ENCODE results near the gene SPACA4. TPM values are rescaled to one million over a fixed set of nuclear protein-coding genes. Genes with fewer than 3 reads are reported as not detected.

Gene SPACA4
- polyA plus RNA-seq, 1 donor (not counting 4 experiments of a cell fraction or from before 2014, with no cell fraction given) = 0.08 TPM

DNA sequence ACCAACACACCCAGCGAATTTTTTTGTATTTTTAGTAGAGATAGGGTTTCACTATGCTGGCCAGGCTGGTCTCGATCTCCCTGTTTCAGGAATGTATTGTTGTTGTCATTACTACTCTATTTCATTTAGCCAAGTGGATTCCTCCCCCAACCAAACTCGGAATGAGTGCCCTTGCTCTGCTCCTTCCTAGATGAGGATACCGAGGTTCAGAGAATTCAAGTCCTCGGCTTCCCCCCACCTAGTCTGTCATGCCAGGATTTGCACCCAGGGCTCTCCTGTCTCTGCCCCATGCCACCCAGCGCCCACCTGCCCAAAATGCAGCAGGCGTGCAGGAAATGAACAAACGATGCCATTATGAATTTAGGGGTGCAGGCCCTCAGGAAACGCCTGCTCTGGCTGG, 3.5 kb upstream of the SPACA4 start:
- Histone ChIP-seq H4K20me1 (ENCODE audit: control insufficient read depth, extremely low read depth, insufficient read depth, low read length) (no peaks in the 10 kb centered on the region), H3K27me3 (ENCODE audit: control insufficient read depth, extremely low read depth, insufficient read depth, low read length) (no peaks in the 10 kb centered on the region), H3K4me2 (ENCODE audit: control insufficient read depth, extremely low read depth, insufficient read depth, low read depth, low read length) (no peak overlapping the region), H3K36me3 (ENCODE audit: control insufficient read depth in 2 of 2, extremely low read depth in 1 of 2, insufficient read depth in 2 of 2, low read length in 2 of 2) (no peaks in the 10 kb centered on the region), H3K9ac (ENCODE audit: control insufficient read depth, extremely low read depth, insufficient read depth, low read length) (no peak overlapping the region), H3K27ac (ENCODE audit: control insufficient read depth, insufficient read depth, low read length) (no peak overlapping the region), H2AFZ (ENCODE audit: control insufficient read depth, low read length) (no peak overlapping the region), H3K4me1 (ENCODE audit: control insufficient read depth, extremely low read depth, insufficient read depth, low read length) (no peaks in the 10 kb centered on the region), H3K79me2 (ENCODE audit: control insufficient read depth, insufficient read depth, low read length) (no peaks in the 10 kb centered on the region), H3K9me1 (ENCODE audit: control insufficient read depth, extremely low read depth, insufficient read depth, low read length) (no peaks in the 10 kb centered on the region), H3K4me3 (ENCODE audit: control insufficient read depth in 2 of 3, extremely low read depth in 1 of 3, insufficient read depth in 2 of 3, low read depth in 1 of 3, low read length in 3 of 3) (no peak overlapping the region), H3K9me3 (ENCODE audit: control insufficient read depth, low read depth, low read length) (no peaks in the 10 kb centered on the region)
- FAIRE-seq (no peak), DNase-seq (ENCODE audit: low read depth, low spot score) (no peak)
- no peak for TF ChIP-seq EZH2 (IDR thresholded peaks at IDR 0.05; ENCODE audit: low read length)
- TF ChIP-seq, protein P1, sequence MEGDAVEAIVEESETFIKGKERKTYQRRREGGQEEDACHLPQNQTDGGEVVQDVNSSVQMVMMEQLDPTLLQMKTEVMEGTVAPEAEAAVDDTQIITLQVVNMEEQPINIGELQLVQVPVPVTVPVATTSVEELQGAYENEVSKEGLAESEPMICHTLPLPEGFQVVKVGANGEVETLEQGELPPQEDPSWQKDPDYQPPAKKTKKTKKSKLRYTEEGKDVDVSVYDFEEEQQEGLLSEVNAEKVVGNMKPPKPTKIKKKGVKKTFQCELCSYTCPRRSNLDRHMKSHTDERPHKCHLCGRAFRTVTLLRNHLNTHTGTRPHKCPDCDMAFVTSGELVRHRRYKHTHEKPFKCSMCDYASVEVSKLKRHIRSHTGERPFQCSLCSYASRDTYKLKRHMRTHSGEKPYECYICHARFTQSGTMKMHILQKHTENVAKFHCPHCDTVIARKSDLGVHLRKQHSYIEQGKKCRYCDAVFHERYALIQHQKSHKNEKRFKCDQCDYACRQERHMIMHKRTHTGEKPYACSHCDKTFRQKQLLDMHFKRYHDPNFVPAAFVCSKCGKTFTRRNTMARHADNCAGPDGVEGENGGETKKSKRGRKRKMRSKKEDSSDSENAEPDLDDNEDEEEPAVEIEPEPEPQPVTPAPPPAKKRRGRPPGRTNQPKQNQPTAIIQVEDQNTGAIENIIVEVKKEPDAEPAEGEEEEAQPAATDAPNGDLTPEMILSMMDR (optimal IDR thresholded peaks at IDR 0.05 in 1 of 3, IDR thresholded peaks at IDR 0.05 in 1 of 3, conservative IDR thresholded peaks at IDR 0.05 in 1 of 3; ENCODE audit: extremely low read depth in 1 of 3, insufficient read depth in 2 of 3, low read length in 3 of 3) = no peak
- dilution Hi-C loops (cut with MboI; ENCODE audit: extremely low pct_ligation_motif_present, low sequenced_read_pairs) = no loop called here

DNA sequence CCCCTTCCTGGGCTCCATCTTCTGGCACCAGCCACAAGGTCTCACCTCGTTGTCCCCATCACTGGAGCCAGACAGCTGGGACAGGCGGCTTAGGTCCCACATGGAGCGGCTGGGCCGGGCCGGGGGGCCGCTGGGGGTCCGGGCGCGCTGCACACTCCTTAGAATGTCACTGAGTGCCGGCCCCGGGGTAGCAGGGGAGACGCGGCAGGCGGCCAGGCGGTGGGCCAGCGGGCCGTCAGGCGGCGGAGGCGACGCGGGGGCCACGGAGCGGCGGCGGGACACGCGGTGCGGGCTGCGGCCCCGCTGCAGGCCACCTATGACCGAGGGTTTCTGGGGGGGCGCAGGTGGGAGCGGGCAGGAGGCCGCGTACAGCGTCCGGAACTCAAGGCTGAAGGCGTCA, 3.1 kb upstream of the SPACA4 start:
- Histone ChIP-seq H4K20me1 (ENCODE audit: control insufficient read depth, extremely low read depth, insufficient read depth, low read length) (no peaks in the 10 kb centered on the region), H3K9me3 (ENCODE audit: control insufficient read depth, low read depth, low read length) (no peaks in the 10 kb centered on the region), H3K4me1 (ENCODE audit: control insufficient read depth, extremely low read depth, insufficient read depth, low read length) (no peaks in the 10 kb centered on the region), H3K36me3 (ENCODE audit: control insufficient read depth in 2 of 2, extremely low read depth in 1 of 2, insufficient read depth in 2 of 2, low read length in 2 of 2) (no peaks in the 10 kb centered on the region), H3K9ac (ENCODE audit: control insufficient read depth, extremely low read depth, insufficient read depth, low read length) (no peak overlapping the region), H3K27me3 (ENCODE audit: control insufficient read depth, extremely low read depth, insufficient read depth, low read length) (no peaks in the 10 kb centered on the region), H3K4me3 (ENCODE audit: control insufficient read depth in 2 of 3, extremely low read depth in 1 of 3, insufficient read depth in 2 of 3, low read depth in 1 of 3, low read length in 3 of 3) (no peak overlapping the region), H2AFZ (ENCODE audit: control insufficient read depth, low read length) (no peak overlapping the region), H3K4me2 (ENCODE audit: control insufficient read depth, extremely low read depth, insufficient read depth, low read depth, low read length) (no peak overlapping the region), H3K27ac (ENCODE audit: control insufficient read depth, insufficient read depth, low read length) (no peak overlapping the region), H3K9me1 (ENCODE audit: control insufficient read depth, extremely low read depth, insufficient read depth, low read length) (no peaks in the 10 kb centered on the region), H3K79me2 (ENCODE audit: control insufficient read depth, insufficient read depth, low read length) (no peaks in the 10 kb centered on the region)
- no peak for FAIRE-seq
- no peak for DNase-seq (ENCODE audit: low read depth, low spot score)
- TF ChIP-seq EZH2 (IDR thresholded peaks at IDR 0.05; ENCODE audit: low read length) = no peak
- TF ChIP-seq, protein P1 (optimal IDR thresholded peaks at IDR 0.05 in 1 of 3, IDR thresholded peaks at IDR 0.05 in 1 of 3, conservative IDR thresholded peaks at IDR 0.05 in 1 of 3; ENCODE audit: extremely low read depth in 1 of 3, insufficient read depth in 2 of 3, low read length in 3 of 3) = no peak
- dilution Hi-C loops (cut with MboI; ENCODE audit: extremely low pct_ligation_motif_present, low sequenced_read_pairs) = no loop called here
